Mammary epithelial cell (primary cell): ENCODE results near the gene GNAL.

Experiments used
- CTCF ChIP-seq, 2 donors: IDR thresholded peaks in 1 of 2; conservative IDR thresholded peaks in 1 of 2; 2 replicates each; pipeline ENCODE4 v1.5.1; 2011 to 2012; ENCODE audit warnings: inconsistent platforms in 2 of 2, low read length in 2 of 2, mild to moderate bottlenecking in 2 of 2, control low read depth in 1 of 2, low read depth in 1 of 2; ENCODE audit not compliant: insufficient read depth in 1 of 2; ENCODE audit errors: extremely low read depth in 1 of 2
- EZH2 ChIP-seq: IDR thresholded peaks from 2 replicates; pipeline ENCODE4 v1.6.1; 2012; ENCODE audit warnings: low read length, inconsistent platforms, borderline replicate concordance

GRCh38 chr18:11719621-11720020 is 30.6 kb downstream of the GNAL start:
- TF ChIP-seq CTCF (conservative IDR thresholded peaks at IDR 0.05 in 1 of 2, IDR thresholded peaks at IDR 0.05 in 1 of 2; ENCODE audit: extremely low read depth in 1 of 2, insufficient read depth in 1 of 2, low read depth in 1 of 2, low read length in 2 of 2) = no peak
- no peak for TF ChIP-seq EZH2
